ENCODE measurements around the gene TRPV5.

GRCh38 chr7:142938611-142939010, 5.1 kb upstream of the TRPV5 start:
- TF ChIP-seq CTCF (IDR thresholded peaks at IDR 0.05) (no peak), POLR2A (IDR thresholded peaks at IDR 0.05) (no peak)
